Measurements from ENCODE around the gene CCDC93.

Gene CCDC93

DNA sequence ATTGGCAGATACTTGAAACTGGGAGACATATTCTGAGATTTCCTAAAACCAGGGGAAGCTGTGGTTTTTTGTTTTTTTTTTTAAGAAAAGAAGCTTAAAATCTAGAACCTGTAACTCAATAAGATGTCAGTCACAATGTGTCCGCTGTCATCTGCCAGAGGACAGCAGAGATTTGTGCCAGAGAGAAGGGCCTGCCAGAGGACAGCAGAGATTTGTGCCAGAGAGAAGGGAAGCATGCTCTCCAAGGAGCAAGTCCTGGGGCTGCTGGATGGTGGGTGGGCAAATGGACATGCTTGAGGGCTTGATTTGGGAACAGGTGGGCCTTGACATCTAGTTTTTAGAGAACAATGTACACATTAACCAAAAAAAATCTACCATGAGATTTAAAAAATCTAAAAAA, 77.9 kb downstream of the CCDC93 start:
- no peak for TF ChIP-seq EZH2phosphoT487 (IDR thresholded peaks at IDR 0.05; ENCODE audit: low read depth)
- TF ChIP-seq, protein P1, sequence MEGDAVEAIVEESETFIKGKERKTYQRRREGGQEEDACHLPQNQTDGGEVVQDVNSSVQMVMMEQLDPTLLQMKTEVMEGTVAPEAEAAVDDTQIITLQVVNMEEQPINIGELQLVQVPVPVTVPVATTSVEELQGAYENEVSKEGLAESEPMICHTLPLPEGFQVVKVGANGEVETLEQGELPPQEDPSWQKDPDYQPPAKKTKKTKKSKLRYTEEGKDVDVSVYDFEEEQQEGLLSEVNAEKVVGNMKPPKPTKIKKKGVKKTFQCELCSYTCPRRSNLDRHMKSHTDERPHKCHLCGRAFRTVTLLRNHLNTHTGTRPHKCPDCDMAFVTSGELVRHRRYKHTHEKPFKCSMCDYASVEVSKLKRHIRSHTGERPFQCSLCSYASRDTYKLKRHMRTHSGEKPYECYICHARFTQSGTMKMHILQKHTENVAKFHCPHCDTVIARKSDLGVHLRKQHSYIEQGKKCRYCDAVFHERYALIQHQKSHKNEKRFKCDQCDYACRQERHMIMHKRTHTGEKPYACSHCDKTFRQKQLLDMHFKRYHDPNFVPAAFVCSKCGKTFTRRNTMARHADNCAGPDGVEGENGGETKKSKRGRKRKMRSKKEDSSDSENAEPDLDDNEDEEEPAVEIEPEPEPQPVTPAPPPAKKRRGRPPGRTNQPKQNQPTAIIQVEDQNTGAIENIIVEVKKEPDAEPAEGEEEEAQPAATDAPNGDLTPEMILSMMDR (IDR thresholded peaks at IDR 0.05; ENCODE audit: low read depth, low read length): no peak
- no peaks in the 10 kb centered on the region for H3K27me3 ChIP-seq (ENCODE audit: low read depth, low read length)
- no peaks in the 10 kb centered on the region for H3K4me1 ChIP-seq (ENCODE audit: low read length)
- H3K9me3 ChIP-seq (ENCODE audit: insufficient read depth, low read length): no peaks in the 10 kb centered on the region
- no peak overlapping the region for H3K9ac ChIP-seq (ENCODE audit: low read length)
- H3K27ac ChIP-seq (ENCODE audit: low read length): no peak overlapping the region
- no peaks in the 10 kb centered on the region for H3K79me2 ChIP-seq (ENCODE audit: low read length)
- peaks cover 60% of the 10 kb centered on the region for H3K36me3 ChIP-seq (replicated peaks; ENCODE audit: low read depth, low read length)
- H3K4me3 ChIP-seq (ENCODE audit: low read length): no peak overlapping the region
- H2AFZ ChIP-seq (ENCODE audit: low read depth, low read length): no peak overlapping the region
- no peaks in the 10 kb centered on the region for H4K20me1 ChIP-seq (ENCODE audit: insufficient read depth, low read length)
- no peak overlapping the region for H3K4me2 ChIP-seq (ENCODE audit: low read length)

DNA sequence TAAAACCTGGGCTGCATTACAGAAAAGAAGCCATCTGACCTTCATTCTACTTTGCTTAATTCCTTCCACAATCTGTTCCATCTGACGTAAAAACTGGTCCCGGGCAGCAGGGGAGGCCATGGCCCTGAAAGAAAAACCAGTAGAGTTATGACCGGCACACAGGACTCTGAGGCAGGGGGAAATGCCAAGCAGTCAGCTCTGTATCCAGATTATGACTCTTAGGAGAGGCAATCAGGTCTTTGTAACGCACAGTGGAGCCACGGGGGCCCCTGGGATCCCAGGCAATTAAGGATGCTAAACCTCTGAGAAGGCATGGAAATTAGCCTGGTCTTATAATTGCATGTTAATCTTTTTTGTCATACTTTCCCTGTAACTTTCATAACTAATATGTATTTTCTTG, 78.4 kb downstream of the CCDC93 start:
- peaks cover 60% of the 10 kb centered on the region for H3K36me3 ChIP-seq (replicated peaks; ENCODE audit: low read depth, low read length)
- no peaks in the 10 kb centered on the region for H4K20me1 ChIP-seq (ENCODE audit: insufficient read depth, low read length)
- H3K9ac ChIP-seq (ENCODE audit: low read length): no peak overlapping the region
- TF ChIP-seq, protein P1 (IDR thresholded peaks at IDR 0.05; ENCODE audit: low read depth, low read length): no peak
- no peak for TF ChIP-seq EZH2phosphoT487 (IDR thresholded peaks at IDR 0.05; ENCODE audit: low read depth)
- H3K27ac ChIP-seq (ENCODE audit: low read length): no peak overlapping the region
- H3K4me3 ChIP-seq (ENCODE audit: low read length): no peak overlapping the region
- H3K4me1 ChIP-seq (ENCODE audit: low read length): no peaks in the 10 kb centered on the region
- no peaks in the 10 kb centered on the region for H3K27me3 ChIP-seq (ENCODE audit: low read depth, low read length)
- H3K79me2 ChIP-seq (ENCODE audit: low read length): no peaks in the 10 kb centered on the region
- H3K9me3 ChIP-seq (ENCODE audit: insufficient read depth, low read length): no peaks in the 10 kb centered on the region
- no peak overlapping the region for H2AFZ ChIP-seq (ENCODE audit: low read depth, low read length)
- H3K4me2 ChIP-seq (ENCODE audit: low read length): no peak overlapping the region

DNA sequence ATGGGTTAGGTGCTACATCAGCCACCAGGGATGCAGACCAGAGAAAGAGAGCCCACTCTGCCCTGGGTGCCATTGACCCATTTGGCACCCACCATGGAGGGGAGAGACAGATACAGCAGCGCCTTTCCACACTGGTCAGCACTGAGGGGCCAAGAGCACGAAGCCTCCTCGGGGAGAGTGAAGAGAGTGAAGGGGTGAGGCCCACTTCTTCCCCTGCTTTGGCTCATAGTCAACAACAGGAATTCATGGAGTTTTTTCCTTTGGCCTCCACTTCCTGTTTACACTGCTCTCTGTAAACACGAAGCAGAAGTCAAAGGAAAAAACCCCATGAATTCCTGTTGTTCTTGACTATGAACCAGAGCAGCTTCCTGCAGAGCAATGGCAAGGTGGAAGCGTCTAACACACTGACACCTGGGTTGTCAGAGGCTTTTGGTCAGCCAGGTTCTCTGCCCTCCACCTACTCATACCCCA, 80.0 kb downstream of the CCDC93 start:
- no peaks in the 10 kb centered on the region for H3K79me2 ChIP-seq (ENCODE audit: low read length)
- H3K4me2 ChIP-seq (ENCODE audit: low read length): no peak overlapping the region
- H3K27ac ChIP-seq (ENCODE audit: low read length): no peak overlapping the region
- H3K9me3 ChIP-seq (ENCODE audit: insufficient read depth, low read length): no peaks in the 10 kb centered on the region
- TF ChIP-seq EZH2phosphoT487 (IDR thresholded peaks at IDR 0.05; ENCODE audit: low read depth): no peak
- TF ChIP-seq, protein P1 (IDR thresholded peaks at IDR 0.05; ENCODE audit: low read depth, low read length): no peak
- H2AFZ ChIP-seq (ENCODE audit: low read depth, low read length): no peak overlapping the region
- H3K27me3 ChIP-seq (ENCODE audit: low read depth, low read length): no peaks in the 10 kb centered on the region
- no peak overlapping the region for H3K9ac ChIP-seq (ENCODE audit: low read length)
- H3K36me3 ChIP-seq (replicated peaks; ENCODE audit: low read depth, low read length): peaks cover 59% of the 10 kb centered on the region
- H3K4me1 ChIP-seq (ENCODE audit: low read length): no peaks in the 10 kb centered on the region
- H4K20me1 ChIP-seq (ENCODE audit: insufficient read depth, low read length): no peaks in the 10 kb centered on the region
- H3K4me3 ChIP-seq (ENCODE audit: low read length): no peak overlapping the region

DNA sequence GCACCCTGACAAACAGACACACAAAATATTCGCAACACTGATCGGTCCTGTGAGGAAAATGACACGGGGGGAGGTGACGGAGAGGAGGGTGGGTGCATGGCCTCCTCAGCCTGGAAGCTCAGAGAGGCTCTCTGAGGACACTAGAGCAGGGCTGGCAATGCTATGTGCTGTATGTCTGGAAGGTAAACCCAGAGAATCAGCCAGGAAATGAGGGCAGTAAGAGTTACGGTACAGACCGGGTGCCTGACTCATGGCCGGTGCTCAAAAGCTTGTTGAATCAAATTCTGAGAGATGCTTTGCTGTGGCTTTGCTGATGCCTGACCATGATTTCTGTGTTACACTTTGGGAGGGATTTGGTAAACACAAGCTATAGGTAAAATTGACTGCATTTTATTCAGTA, 81.9 kb downstream of the CCDC93 start:
- H3K4me2 ChIP-seq (ENCODE audit: low read length): no peak overlapping the region
- no peak for TF ChIP-seq EZH2phosphoT487 (IDR thresholded peaks at IDR 0.05; ENCODE audit: low read depth)
- TF ChIP-seq, protein P1 (IDR thresholded peaks at IDR 0.05; ENCODE audit: low read depth, low read length): no peak
- peaks cover 52% of the 10 kb centered on the region for H3K36me3 ChIP-seq (replicated peaks; ENCODE audit: low read depth, low read length)
- H2AFZ ChIP-seq (ENCODE audit: low read depth, low read length): no peak overlapping the region
- H4K20me1 ChIP-seq (ENCODE audit: insufficient read depth, low read length): no peaks in the 10 kb centered on the region
- H3K79me2 ChIP-seq (ENCODE audit: low read length): no peaks in the 10 kb centered on the region
- no peak overlapping the region for H3K9ac ChIP-seq (ENCODE audit: low read length)
- H3K27me3 ChIP-seq (ENCODE audit: low read depth, low read length): no peaks in the 10 kb centered on the region
- no peak overlapping the region for H3K4me3 ChIP-seq (ENCODE audit: low read length)
- no peaks in the 10 kb centered on the region for H3K9me3 ChIP-seq (ENCODE audit: insufficient read depth, low read length)
- no peak overlapping the region for H3K27ac ChIP-seq (ENCODE audit: low read length)
- no peaks in the 10 kb centered on the region for H3K4me1 ChIP-seq (ENCODE audit: low read length)

Data from OCI-LY3 (cell line).